HEK293T (cell line): ENCODE measurements around the gene UVRAG.

Source experiments
- BHLHE40 ChIP-seq: fragments of 450-650 bp; IDR thresholded peaks from 2 replicates; pipeline ENCODE4 v1.6.1; 2016; ENCODE audit warnings: mild to moderate bottlenecking, moderate library complexity, borderline replicate concordance
- ELF4 ChIP-seq: fragments of 450-650 bp; IDR thresholded peaks from 2 replicates; pipeline ENCODE4 v1.6.1; 2017; ENCODE audit warnings: antibody characterized with exemption
- FOXA1 ChIP-seq: fragments of 450-650 bp; IDR thresholded peaks from 2 replicates; pipeline ENCODE4 v1.6.1; 2016; ENCODE audit warnings: mild to moderate bottlenecking
- FOXK2 ChIP-seq: fragments of 450-650 bp; IDR thresholded peaks from 2 replicates; pipeline ENCODE4 v1.6.1; 2016; ENCODE audit warnings: mild to moderate bottlenecking
- HDGF ChIP-seq: fragments of 450-650 bp; IDR thresholded peaks from 2 replicates; pipeline ENCODE4 v1.6.1; 2017; ENCODE audit warnings: antibody characterized with exemption, borderline replicate concordance
- PKNOX1 ChIP-seq: fragments of 450-650 bp; IDR thresholded peaks from 2 replicates; pipeline ENCODE4 v1.6.1; 2016
- SP1 ChIP-seq: fragments of 450-650 bp; IDR thresholded peaks from 2 replicates; pipeline ENCODE4 v1.6.1; 2017
- SUZ12 ChIP-seq: fragments of 450-650 bp; IDR thresholded peaks from 2 replicates; pipeline ENCODE4 v1.6.1; 2016; ENCODE audit warnings: mild to moderate bottlenecking
- ZNF384 ChIP-seq: fragments of 450-650 bp; IDR thresholded peaks from 2 replicates; pipeline ENCODE4 v1.6.1; 2016

- TF ChIP-seq PKNOX1 (no peak), ZNF384 (no peak), FOXK2 (no peak), SUZ12 (no peak), HDGF (no peak), BHLHE40 (no peak), ELF4 (no peak), SP1 (no peak), FOXA1 (no peak)
These were observed 308.2 kb downstream of the UVRAG start for GRCh38 chr11:76123248-76123647.
